Loucy (cell line): ENCODE data around the gene ERFE.

ENCODE experiments used
- H2AFZ ChIP-seq: fragments of 200-600 bp; sonication (generic); 2 replicates; pipeline ENCODE4 v1.6.0; 2016; ENCODE audit warnings: antibody characterized with exemption, mild to moderate bottlenecking, low read length, moderate library complexity
- H3F3A ChIP-seq: fragments of 200-600 bp; 2 replicates; pipeline ENCODE4 v1.6.0; 2016; ENCODE audit warnings: antibody characterized with exemption, low read depth, mild to moderate bottlenecking
- H3K27me3 ChIP-seq: fragments of 200-600 bp; sonication (generic); 2 replicates; pipeline ENCODE4 v1.6.1; 2014; ENCODE audit warnings: low read length, mild to moderate bottlenecking; ENCODE audit not compliant: insufficient read depth, poor library complexity, severe bottlenecking
- H3K36me3 ChIP-seq: fragments of 200-600 bp; sonication (generic); 2 replicates; pipeline ENCODE4 v1.6.1; 2016; ENCODE audit warnings: low read length; ENCODE audit not compliant: insufficient read depth
- H3K4me1 ChIP-seq: fragments of 200-600 bp; sonication (generic); 2 replicates; pipeline ENCODE4 v1.5.1; 2014; ENCODE audit warnings: low read length, mild to moderate bottlenecking; ENCODE audit not compliant: insufficient read depth, poor library complexity, severe bottlenecking
- H3K4me2 ChIP-seq: fragments of 200-600 bp; sonication (generic); 2 replicates; pipeline ENCODE4 v1.6.0; 2014; ENCODE audit warnings: antibody characterized with exemption, low read length, low read depth, mild to moderate bottlenecking; ENCODE audit not compliant: poor library complexity, severe bottlenecking
- H3K4me3 ChIP-seq: fragments of 200-600 bp; sonication (generic); 2 replicates; pipeline ENCODE4 v1.5.1; 2014; ENCODE audit warnings: low read length, mild to moderate bottlenecking, mixed read lengths; ENCODE audit not compliant: poor library complexity, severe bottlenecking
- H3K79me2 ChIP-seq: fragments of 200-600 bp; sonication (generic); 2 replicates; pipeline ENCODE4 v1.6.1; 2014; ENCODE audit warnings: low read length; ENCODE audit not compliant: insufficient read depth
- H3K9ac ChIP-seq: fragments of 200-600 bp; sonication (generic); 2 replicates; pipeline ENCODE4 v1.6.0; 2014; ENCODE audit warnings: mild to moderate bottlenecking, low read depth, low read length, moderate library complexity; ENCODE audit not compliant: poor library complexity, severe bottlenecking
- H3K9me2 ChIP-seq: fragments of 200-600 bp; sonication (generic); replicated peaks from 2 replicates; pipeline ENCODE4 v1.6.1; 2016; ENCODE audit warnings: low read depth, low read length, mixed read lengths
- H3K9me3 ChIP-seq: fragments of 200-600 bp; sonication (generic); 2 replicates; pipeline ENCODE4 v1.6.1; 2014; ENCODE audit warnings: mild to moderate bottlenecking, antibody characterized with exemption, low read length, low read depth; ENCODE audit not compliant: insufficient read depth
- H4K20me1 ChIP-seq: fragments of 200-600 bp; sonication (generic); 2 replicates; pipeline ENCODE4 v1.6.0; 2014; ENCODE audit warnings: antibody characterized with exemption, low read length, mild to moderate bottlenecking; ENCODE audit not compliant: insufficient read depth, poor library complexity, severe bottlenecking
- EZH2phosphoT487 ChIP-seq: fragments of 200-600 bp; IDR thresholded peaks from 2 replicates; pipeline ENCODE4 v1.6.1; 2018; ENCODE audit warnings: antibody characterized with exemption, mild to moderate bottlenecking, moderate library complexity, borderline replicate concordance
- TF ChIP-seq, protein P1 (sequence below): fragments of 200-600 bp; sonication (generic); conservative IDR thresholded peaks from 2 replicates; pipeline ENCODE4 v1.5.1; 2014; ENCODE audit warnings: mild to moderate bottlenecking, antibody characterized with exemption, low read length

The ERFE gene

DNA sequence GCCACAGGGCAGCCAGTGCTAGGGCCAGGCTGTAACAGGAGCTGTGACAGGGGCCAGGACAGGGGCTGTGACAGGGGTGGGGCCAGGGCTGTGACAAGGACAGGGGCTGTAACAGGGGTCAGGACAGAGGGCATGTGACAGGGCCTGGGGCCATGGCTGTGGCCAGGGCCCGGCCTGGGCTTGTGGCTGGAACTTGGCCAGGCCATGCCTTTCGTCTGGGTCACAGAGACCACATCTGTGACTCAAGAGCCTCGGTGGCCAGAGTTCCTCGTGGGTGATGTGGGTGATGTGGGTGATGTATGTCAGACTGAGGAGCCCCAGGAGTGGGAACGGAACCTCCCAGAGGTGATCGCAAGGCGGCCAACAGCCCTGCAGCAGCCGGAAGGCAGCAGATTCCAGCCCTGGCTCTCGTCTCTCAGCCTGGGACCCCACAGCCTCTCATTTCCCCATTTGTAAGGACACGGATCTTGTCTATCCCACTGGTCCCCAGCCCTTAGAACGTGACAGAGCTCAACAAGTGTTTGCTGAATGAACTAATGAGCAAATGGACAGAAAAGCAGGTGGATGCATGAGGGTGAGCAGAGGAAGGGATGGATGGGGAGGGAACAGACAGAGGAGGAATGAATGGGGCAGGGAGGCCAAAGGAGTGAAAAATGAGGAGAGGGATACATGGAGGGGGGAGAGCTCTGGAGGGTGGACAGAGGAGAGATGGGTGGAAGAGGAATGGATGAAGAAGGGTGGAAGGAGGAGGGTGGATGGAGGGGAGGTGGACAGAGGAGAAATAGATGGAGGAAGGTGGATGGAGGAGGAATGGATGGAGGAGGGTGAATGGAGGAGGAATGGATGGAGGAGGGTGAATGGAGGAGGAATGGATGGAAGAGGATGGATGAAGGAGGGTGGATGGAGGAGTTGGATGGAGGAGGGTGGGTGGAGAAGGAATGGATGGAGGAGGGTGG lies 41.3 kb upstream of the ERFE start:
- H3K79me2 ChIP-seq, result no peaks in the 10 kb centered on the region
- no peaks in the 10 kb centered on the region for H3K36me3 ChIP-seq
- no peak overlapping the region for H2AFZ ChIP-seq
- H3K4me2 ChIP-seq, result no peak overlapping the region
- no peaks in the 10 kb centered on the region for H3K27me3 ChIP-seq
- no peaks in the 10 kb centered on the region for H4K20me1 ChIP-seq
- H3K4me1 ChIP-seq, result no peaks in the 10 kb centered on the region
- no peak overlapping the region for H3K4me3 ChIP-seq
- H3F3A ChIP-seq, result no peaks in the 10 kb centered on the region
- H3K9me2 ChIP-seq, result no peaks in the 10 kb centered on the region
- H3K9me3 ChIP-seq, result 0 out of 2 replicates have a peak, but pooled peaks cover 3% of the 10 kb centered on the region
- no peak for TF ChIP-seq EZH2phosphoT487
- TF ChIP-seq, protein P1, sequence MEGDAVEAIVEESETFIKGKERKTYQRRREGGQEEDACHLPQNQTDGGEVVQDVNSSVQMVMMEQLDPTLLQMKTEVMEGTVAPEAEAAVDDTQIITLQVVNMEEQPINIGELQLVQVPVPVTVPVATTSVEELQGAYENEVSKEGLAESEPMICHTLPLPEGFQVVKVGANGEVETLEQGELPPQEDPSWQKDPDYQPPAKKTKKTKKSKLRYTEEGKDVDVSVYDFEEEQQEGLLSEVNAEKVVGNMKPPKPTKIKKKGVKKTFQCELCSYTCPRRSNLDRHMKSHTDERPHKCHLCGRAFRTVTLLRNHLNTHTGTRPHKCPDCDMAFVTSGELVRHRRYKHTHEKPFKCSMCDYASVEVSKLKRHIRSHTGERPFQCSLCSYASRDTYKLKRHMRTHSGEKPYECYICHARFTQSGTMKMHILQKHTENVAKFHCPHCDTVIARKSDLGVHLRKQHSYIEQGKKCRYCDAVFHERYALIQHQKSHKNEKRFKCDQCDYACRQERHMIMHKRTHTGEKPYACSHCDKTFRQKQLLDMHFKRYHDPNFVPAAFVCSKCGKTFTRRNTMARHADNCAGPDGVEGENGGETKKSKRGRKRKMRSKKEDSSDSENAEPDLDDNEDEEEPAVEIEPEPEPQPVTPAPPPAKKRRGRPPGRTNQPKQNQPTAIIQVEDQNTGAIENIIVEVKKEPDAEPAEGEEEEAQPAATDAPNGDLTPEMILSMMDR, result no peak
- H3K9ac ChIP-seq, result no peak overlapping the region

DNA sequence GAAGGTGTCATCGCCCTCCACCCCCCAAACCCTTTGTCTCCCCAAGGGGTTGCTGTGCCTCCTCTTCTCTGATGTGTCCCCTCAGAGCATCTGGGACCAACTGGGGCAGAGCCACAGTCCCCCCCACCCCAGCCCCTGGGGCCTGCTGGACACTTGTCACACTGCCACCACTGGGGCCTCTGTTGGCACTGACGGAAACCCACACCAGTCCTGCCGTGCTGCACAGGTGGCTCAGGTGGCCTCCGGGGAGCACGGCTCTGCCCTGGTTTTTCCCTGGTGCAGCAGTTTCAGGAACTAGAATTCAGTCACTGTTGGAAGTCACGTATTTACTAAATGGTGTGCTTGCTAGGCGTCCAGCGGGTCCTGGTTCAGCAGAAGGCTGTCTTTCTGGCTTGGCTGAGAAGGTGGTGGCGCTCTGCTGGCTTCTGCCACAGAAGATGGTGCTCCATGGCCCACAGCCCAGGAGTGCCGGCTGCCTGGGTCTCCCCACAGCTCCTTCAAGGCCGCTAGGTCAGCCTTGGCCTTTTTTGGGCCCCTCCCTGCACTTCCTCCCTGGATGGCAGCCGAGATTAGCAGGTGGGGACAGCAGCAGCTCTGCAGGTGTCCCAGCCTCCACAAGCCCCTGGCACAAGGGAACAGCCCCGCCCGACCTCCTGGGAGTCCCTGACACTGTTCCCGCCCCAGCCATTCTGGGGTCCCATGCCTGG lies 38.9 kb upstream of the ERFE start:
- H3K36me3 ChIP-seq, result no peaks in the 10 kb centered on the region
- H3K9me2 ChIP-seq, result no peaks in the 10 kb centered on the region
- H3F3A ChIP-seq, result no peaks in the 10 kb centered on the region
- H3K9ac ChIP-seq, result no peak overlapping the region
- no peaks in the 10 kb centered on the region for H3K27me3 ChIP-seq
- no peak overlapping the region for H2AFZ ChIP-seq
- no peaks in the 10 kb centered on the region for H4K20me1 ChIP-seq
- H3K4me2 ChIP-seq, result no peak overlapping the region
- no peaks in the 10 kb centered on the region for H3K79me2 ChIP-seq
- H3K4me1 ChIP-seq, result no peaks in the 10 kb centered on the region
- H3K4me3 ChIP-seq, result no peak overlapping the region
- no peak for TF ChIP-seq EZH2phosphoT487
- TF ChIP-seq, protein P1, result no peak
- H3K9me3 ChIP-seq, result no peaks in the 10 kb centered on the region

DNA sequence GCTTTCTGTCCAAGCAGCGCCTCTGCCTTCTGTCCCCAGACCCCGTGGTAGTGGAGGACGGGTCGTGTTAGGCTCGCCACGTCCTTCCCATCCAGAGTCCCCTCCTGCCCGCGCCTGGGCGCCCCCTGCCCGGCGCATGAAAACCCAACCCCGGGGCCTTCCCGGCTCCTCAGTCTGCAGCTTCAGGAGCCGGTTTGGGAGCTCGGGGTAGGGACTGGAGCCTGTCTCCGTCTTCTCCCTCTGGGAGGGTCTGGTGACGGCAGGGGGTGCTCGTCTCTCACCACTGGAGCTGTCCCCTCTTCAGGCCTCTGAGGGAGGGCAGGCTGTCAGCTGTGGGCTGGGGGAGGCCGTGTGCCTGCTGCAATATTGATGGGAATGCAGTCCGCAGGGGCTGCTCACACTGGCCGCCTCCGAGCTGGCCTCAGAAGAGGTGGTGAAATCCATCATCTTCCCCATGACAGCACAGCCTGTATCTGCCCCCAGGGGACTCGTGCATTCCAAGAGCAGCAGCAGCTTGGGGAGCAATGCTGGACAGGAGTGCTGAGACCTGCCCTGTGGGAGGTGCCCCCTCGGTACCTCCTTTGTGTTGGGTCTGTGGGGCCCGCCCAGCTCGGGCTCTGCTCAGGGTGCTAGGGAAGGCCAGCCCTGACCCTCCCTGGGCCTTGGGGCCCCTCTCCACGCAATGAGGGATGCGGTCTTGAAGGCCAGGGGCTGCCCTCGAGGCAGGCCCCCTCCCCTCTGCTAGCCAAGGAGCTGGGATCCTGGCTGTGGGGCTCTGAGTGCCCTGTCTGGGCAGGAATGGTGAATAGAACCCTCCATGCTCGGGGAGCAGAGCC lies 38.1 kb upstream of the ERFE start:
- Histone ChIP-seq H3K79me2 (no peaks in the 10 kb centered on the region), H3K4me3 (no peak overlapping the region), H3K9me2 (no peaks in the 10 kb centered on the region), H3K9ac (no peak overlapping the region), H3K27me3 (no peaks in the 10 kb centered on the region), H3K36me3 (no peaks in the 10 kb centered on the region), H3K9me3 (no peaks in the 10 kb centered on the region), H3K4me1 (no peaks in the 10 kb centered on the region), H3F3A (no peaks in the 10 kb centered on the region), H3K4me2 (no peak overlapping the region), H2AFZ (no peak overlapping the region), H4K20me1 (no peaks in the 10 kb centered on the region)
- TF ChIP-seq, protein P1, result no peak
- TF ChIP-seq EZH2phosphoT487, result no peak
